Panc1 (cell line): Measurements from ENCODE around the gene PKP3. TPM values are rescaled to one million over a fixed set of nuclear protein-coding genes. Genes with fewer than 3 reads are reported as not detected.
"Not testable (repeated sequence)": the region's sequence is repeated elsewhere in the genome, so short reads cannot be mapped to it uniquely, and the experiment has no call there.

Experiments used
- ATAC-seq: fragments of 200-7000 bp; cut with Tn5 transposase; 2 replicates; pipeline ENCODE4 v1.9.1; 2020; ENCODE audit warnings: mild to moderate bottlenecking, moderate library complexity
- BruUV-seq: library from RNA; stranded (reverse); fragments of 400-500 nt; replicated peaks from 2 replicates; lab custom pipeline; 2021; lab: Mats Ljungman, UMichigan
- CTCF ChIA-PET: fragments of 300-600 bp; sonication (Branson Sonifier 250); formaldehyde crosslinking; loops from one replicate; lab custom pipeline; 2022; ENCODE audit warnings: antibody characterized with exemption; lab: Charles Lee
- POLR2A ChIA-PET: fragments of 300-600 bp; sonication (Branson Sonifier 250); formaldehyde crosslinking; loops from one replicate; lab custom pipeline; 2022; ENCODE audit warnings: antibody characterized with exemption; lab: Charles Lee
- DNase-seq: peaks from one replicate; pipeline ENCODE4 v3.0.0-alpha.2; 2010; ENCODE audit warnings: low read depth, low spot score
- H3K27ac ChIP-seq: 2 replicates; pipeline ENCODE4 v1.5.1; 2011; ENCODE audit warnings: mild to moderate bottlenecking, low read length, inconsistent platforms
- H3K27me3 ChIP-seq: fragments of 200-500 bp; sonication (Bioruptor generic); 2 replicates; pipeline ENCODE4 v1.6.0; 2014; ENCODE audit warnings: low read length, inconsistent platforms; ENCODE audit not compliant: control insufficient read depth, insufficient read depth
- H3K36me3 ChIP-seq: fragments of 200-500 bp; sonication (Bioruptor generic); 2 replicates; pipeline ENCODE4 v1.5.1; 2014; ENCODE audit warnings: inconsistent platforms, mild to moderate bottlenecking, low read length, moderate library complexity; ENCODE audit not compliant: control insufficient read depth, insufficient read depth
- H3K4me1 ChIP-seq: 2 replicates; pipeline ENCODE4 v1.5.1; 2011; ENCODE audit warnings: inconsistent platforms, mild to moderate bottlenecking, low read length, moderate library complexity; ENCODE audit not compliant: control insufficient read depth, insufficient read depth
- H3K4me3 ChIP-seq, 2 experiments: 2 replicates each; pipeline ENCODE4 v1.5.1; 2011 to 2012; ENCODE audit warnings: low read depth in 2 of 2, low read length in 2 of 2, mild to moderate bottlenecking in 2 of 2, inconsistent platforms in 1 of 2, moderate library complexity in 1 of 2
- H3K9me3 ChIP-seq: fragments of 200-500 bp; sonication (Bioruptor generic); 2 replicates; pipeline ENCODE4 v1.5.1; 2014; ENCODE audit warnings: low read depth, mild to moderate bottlenecking, inconsistent platforms, low read length, moderate library complexity; ENCODE audit not compliant: control insufficient read depth, insufficient read depth
- POLR2AphosphoS5 ChIP-seq: IDR thresholded peaks from 2 replicates; pipeline ENCODE4 v1.6.1; 2012; ENCODE audit warnings: mild to moderate bottlenecking, low read depth, low read length, moderate library complexity
- REST ChIP-seq, 2 experiments: IDR thresholded peaks; 2 replicates each; pipeline ENCODE4 v1.6.1; 2011 to 2012; ENCODE audit warnings: low read depth in 2 of 2, control low read depth in 1 of 2, low read length in 1 of 2, mild to moderate bottlenecking in 1 of 2, moderate library complexity in 1 of 2; ENCODE audit not compliant: insufficient read depth in 1 of 2
- SIN3A ChIP-seq: IDR thresholded peaks from 2 replicates; pipeline ENCODE4 v1.6.1; 2012; ENCODE audit warnings: low read depth, mild to moderate bottlenecking, low read length, moderate library complexity, borderline replicate concordance; ENCODE audit not compliant: insufficient read depth
- TCF7L2 ChIP-seq: IDR thresholded peaks from 2 replicates; pipeline ENCODE4 v1.6.1; 2011; ENCODE audit warnings: mild to moderate bottlenecking, low read depth, low read length, inconsistent platforms
- in situ Hi-C: cut with HindIII; loops from 2 replicates; pipeline ENCODE4 v1.10.0; 2016; ENCODE audit warnings: low sequenced_read_pairs, low pct_unique_long_range_greater_than_20kb
- intact Hi-C: fragments of 100-400 bp; cut with micrococcal nuclease; formaldehyde crosslinking; loops from one replicate; pipeline ENCODE4 v1.10.0; 2022; ENCODE audit not compliant: unreplicated experiment
- total RNA-seq: library from RNA; stranded (reverse); gene quantifications from one replicate; pipeline ENCODE4 v1.2.1, GENCODE V29; 2021; ENCODE audit not compliant: unreplicated experiment
- TF ChIP-seq, protein P1 (sequence below): fragments of 450-650 bp; IDR thresholded peaks from 2 replicates; pipeline ENCODE4 v1.5.1; 2017; ENCODE audit warnings: mild to moderate bottlenecking

Gene PKP3
- total RNA-seq, 1 experiment from 2014 or later = 36.8 TPM

DNA sequence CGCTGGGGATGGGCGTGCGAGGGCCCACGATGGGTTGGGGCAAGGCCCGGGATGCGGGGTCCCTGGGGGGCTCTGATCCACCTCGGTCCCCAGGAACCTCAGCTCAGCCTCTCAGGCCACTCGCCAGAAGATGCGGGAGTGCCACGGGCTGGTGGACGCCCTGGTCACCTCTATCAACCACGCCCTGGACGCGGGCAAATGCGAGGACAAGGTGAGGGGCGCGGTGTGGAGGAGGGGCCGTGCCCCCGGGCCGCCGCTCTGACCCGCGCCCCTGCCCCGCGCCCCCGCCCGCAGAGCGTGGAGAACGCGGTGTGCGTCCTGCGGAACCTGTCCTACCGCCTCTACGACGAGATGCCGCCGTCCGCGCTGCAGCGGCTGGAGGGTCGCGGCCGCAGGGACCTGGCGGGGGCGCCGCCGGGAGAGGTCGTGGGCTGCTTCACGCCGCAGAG lies 6.3 kb downstream of the PKP3 start:
- no peaks in the 10 kb centered on the region for H3K36me3 ChIP-seq
- H3K4me3 ChIP-seq = no peak overlapping the region
- H3K9me3 ChIP-seq = no peaks in the 10 kb centered on the region
- no peak overlapping the region for H3K27ac ChIP-seq
- H3K4me1 ChIP-seq = peaks cover 20% of the 10 kb centered on the region
- in situ Hi-C loops = no loop called here
- TF ChIP-seq POLR2AphosphoS5 (no peak), TCF7L2 (no peak), SIN3A (no peak), REST (IDR thresholded peaks at IDR 0.05; ENCODE audit: insufficient read depth in 1 of 2, low read depth in 2 of 2, low read length in 1 of 2) (no peak)
- TF ChIP-seq, protein P1, sequence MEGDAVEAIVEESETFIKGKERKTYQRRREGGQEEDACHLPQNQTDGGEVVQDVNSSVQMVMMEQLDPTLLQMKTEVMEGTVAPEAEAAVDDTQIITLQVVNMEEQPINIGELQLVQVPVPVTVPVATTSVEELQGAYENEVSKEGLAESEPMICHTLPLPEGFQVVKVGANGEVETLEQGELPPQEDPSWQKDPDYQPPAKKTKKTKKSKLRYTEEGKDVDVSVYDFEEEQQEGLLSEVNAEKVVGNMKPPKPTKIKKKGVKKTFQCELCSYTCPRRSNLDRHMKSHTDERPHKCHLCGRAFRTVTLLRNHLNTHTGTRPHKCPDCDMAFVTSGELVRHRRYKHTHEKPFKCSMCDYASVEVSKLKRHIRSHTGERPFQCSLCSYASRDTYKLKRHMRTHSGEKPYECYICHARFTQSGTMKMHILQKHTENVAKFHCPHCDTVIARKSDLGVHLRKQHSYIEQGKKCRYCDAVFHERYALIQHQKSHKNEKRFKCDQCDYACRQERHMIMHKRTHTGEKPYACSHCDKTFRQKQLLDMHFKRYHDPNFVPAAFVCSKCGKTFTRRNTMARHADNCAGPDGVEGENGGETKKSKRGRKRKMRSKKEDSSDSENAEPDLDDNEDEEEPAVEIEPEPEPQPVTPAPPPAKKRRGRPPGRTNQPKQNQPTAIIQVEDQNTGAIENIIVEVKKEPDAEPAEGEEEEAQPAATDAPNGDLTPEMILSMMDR = no peak
- intact Hi-C loops = no loop called here
- POLR2A ChIA-PET = no interaction called here
- no peak for ATAC-seq
- CTCF ChIA-PET = no interaction called here
- H3K27me3 ChIP-seq = no peaks in the 10 kb centered on the region
- DNase-seq = no peak
- BruUV-seq = no TSS peak

GRCh38 chr11:401196-401595 lies 7.2 kb downstream of the PKP3 start:
- in situ Hi-C loops, intact Hi-C loops, POLR2A ChIA-PET, H3K27ac ChIP-seq, CTCF ChIA-PET, BruUV-seq, H3K9me3 ChIP-seq, DNase-seq, ATAC-seq, H3K36me3 ChIP-seq, H3K4me3 ChIP-seq, H3K27me3 ChIP-seq: not testable (repeated sequence)
- peaks cover 20% of the 10 kb centered on the region for H3K4me1 ChIP-seq

DNA sequence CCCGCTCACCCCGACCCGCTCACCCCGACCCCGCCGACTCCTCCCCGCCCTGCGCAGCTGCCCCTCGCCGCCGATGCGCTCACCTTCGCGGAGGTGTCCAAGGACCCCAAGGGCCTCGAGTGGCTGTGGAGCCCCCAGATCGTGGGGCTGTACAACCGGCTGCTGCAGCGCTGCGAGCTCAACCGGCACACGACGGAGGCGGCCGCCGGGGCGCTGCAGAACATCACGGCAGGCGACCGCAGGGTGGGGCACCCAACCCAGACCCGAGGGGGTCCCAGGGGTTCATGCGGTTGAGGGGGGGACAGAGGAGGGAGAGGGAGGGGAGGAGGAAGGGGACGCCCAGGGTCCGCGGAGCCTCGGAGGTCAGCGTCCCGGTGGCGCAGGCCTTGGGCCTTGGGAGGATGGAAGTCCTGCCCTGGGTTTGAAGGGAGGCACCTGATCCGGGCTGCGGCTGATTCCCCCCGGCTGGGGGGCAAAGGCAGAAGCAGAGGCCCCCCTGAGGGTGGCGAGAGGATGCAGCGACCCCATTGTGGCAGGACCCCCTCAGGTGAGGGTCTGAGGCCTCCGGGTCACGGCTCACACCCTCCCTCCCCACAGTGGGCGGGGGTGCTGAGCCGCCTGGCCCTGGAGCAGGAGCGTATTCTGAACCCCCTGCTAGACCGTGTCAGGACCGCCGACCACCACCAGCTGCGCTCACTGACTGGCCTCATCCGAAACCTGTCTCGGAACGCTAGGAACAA lies 9.2 kb downstream of the PKP3 start:
- CTCF ChIA-PET = no interaction called here
- Histone ChIP-seq H3K36me3 (no peaks in the 10 kb centered on the region), H3K4me1 (peaks cover 15% of the 10 kb centered on the region), H3K9me3 (no peaks in the 10 kb centered on the region), H3K27ac (no peak overlapping the region), H3K27me3 (no peaks in the 10 kb centered on the region), H3K4me3 (no peak overlapping the region)
- POLR2A ChIA-PET = no interaction called here
- TF ChIP-seq REST (IDR thresholded peaks at IDR 0.05; ENCODE audit: insufficient read depth in 1 of 2, low read depth in 2 of 2, low read length in 1 of 2) = no peak
- no peak for TF ChIP-seq TCF7L2
- no peak for TF ChIP-seq SIN3A
- TF ChIP-seq, protein P1 = no peak
- no peak for TF ChIP-seq POLR2AphosphoS5
- ATAC-seq (no peak), DNase-seq (no peak)
- intact Hi-C loops = no loop called here
- in situ Hi-C loops = no loop called here
- no TSS peak for BruUV-seq
